HUES6 (cell line): ENCODE data around the gene NDUFB6.
A peak's percentile ranks its signal among the peaks of the same experiment; 100 is the strongest.

Source experiments
- H3K27ac ChIP-seq: 2 replicates; pipeline ENCODE4 v1.7.0; 2013; ENCODE audit warnings: low read depth, mild to moderate bottlenecking, low read length, inconsistent platforms
- H3K27me3 ChIP-seq: 2 replicates; pipeline ENCODE4 v1.6.1; 2013; ENCODE audit warnings: low read length; ENCODE audit not compliant: control insufficient read depth, insufficient read depth
- H3K36me3 ChIP-seq: 2 replicates; pipeline ENCODE4 v1.6.1; 2013; ENCODE audit warnings: low read length; ENCODE audit not compliant: control insufficient read depth, insufficient read depth
- H3K4me1 ChIP-seq: 2 replicates; pipeline ENCODE4 v1.6.1; 2013; ENCODE audit warnings: low read length; ENCODE audit not compliant: control insufficient read depth, insufficient read depth
- H3K4me3 ChIP-seq: 2 replicates; pipeline ENCODE4 v1.5.1; 2013; ENCODE audit warnings: low read depth, low read length
- H3K9ac ChIP-seq: one replicate; pipeline ENCODE4 v1.6.1; 2013; ENCODE audit warnings: mild to moderate bottlenecking, low read length
- H3K9me3 ChIP-seq: 2 replicates; pipeline ENCODE4 v1.6.1; 2013; ENCODE audit warnings: low read depth, low read length; ENCODE audit not compliant: control insufficient read depth, insufficient read depth

The NDUFB6 gene

GRCh38 chr9:32518276-32518675 is 54.7 kb downstream of the NDUFB6 start:
- Histone ChIP-seq H3K27me3 (no peaks in the 10 kb centered on the region), H3K4me3 (no peak overlapping the region), H3K36me3 (peaks cover 3% of the 10 kb centered on the region; the same call in 1 of the 2 replicates), H3K4me1 (no peaks in the 10 kb centered on the region), H3K9ac (no peak overlapping the region), H3K9me3 (peaks cover 67% of the 10 kb centered on the region), H3K27ac (no peak overlapping the region)

DNA sequence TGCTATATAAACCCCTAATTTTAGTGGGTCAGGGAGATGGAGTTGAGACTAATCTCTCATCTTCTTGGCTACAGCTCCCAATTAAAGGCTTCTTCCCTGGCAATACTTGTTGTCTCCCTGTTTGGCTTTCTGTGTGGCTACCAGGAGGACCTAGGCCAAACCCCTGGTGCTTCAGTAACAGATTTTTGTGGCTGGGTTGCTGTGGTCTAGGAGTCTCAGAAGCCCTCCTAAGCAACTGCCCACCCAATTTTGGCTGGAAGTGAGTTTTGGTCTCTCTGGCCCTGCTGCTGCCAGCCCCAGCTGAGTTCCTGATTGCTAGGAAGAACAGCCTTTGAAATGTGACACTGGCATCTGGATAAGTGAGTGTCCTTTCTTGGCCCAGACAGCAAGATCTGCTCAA is 56.7 kb downstream of the NDUFB6 start:
- no peaks in the 10 kb centered on the region for H3K27me3 ChIP-seq
- no peaks in the 10 kb centered on the region for H3K4me1 ChIP-seq
- peaks cover 60% of the 10 kb centered on the region for H3K9me3 ChIP-seq
- H3K27ac ChIP-seq = no peak overlapping the region
- no peaks in the 10 kb centered on the region; the same call in 1 of the 2 replicates for H3K36me3 ChIP-seq
- H3K9ac ChIP-seq = no peak overlapping the region
- H3K4me3 ChIP-seq = no peak overlapping the region

GRCh38 chr9:32508728-32509127 is 64.2 kb downstream of the NDUFB6 start:
- 0 out of 2 replicates have a peak overlapping the region, but pooled peaks have one; percentile 4 for H3K27ac ChIP-seq
- no peaks in the 10 kb centered on the region for H3K27me3 ChIP-seq
- H3K4me3 ChIP-seq = no peak overlapping the region
- H3K9ac ChIP-seq = no peak overlapping the region
- H3K36me3 ChIP-seq = no peaks in the 10 kb centered on the region
- peaks cover 11% of the 10 kb centered on the region for H3K4me1 ChIP-seq
- H3K9me3 ChIP-seq = 0 out of 2 replicates have a peak, but pooled peaks cover under 1% of the 10 kb centered on the region

GRCh38 chr9:32503008-32503407 is 70.0 kb downstream of the NDUFB6 start:
- Histone ChIP-seq H3K36me3 (peaks cover 2% of the 10 kb centered on the region), H3K9me3 (no peaks in the 10 kb centered on the region), H3K27me3 (no peaks in the 10 kb centered on the region), H3K4me3 (no peak overlapping the region), H3K27ac (no peak overlapping the region), H3K4me1 (no peaks in the 10 kb centered on the region; the same call in 1 of the 2 replicates), H3K9ac (no peak overlapping the region)
